Measurements from ENCODE around the gene POU2F1.

POU2F1 gene

GRCh38 chr1:167373986-167374385 lies 153.3 kb downstream of the POU2F1 start:
- no peak for DNase-seq

- no peak for DNase-seq
Observed at GRCh38 chr1:167375949-167376348, 155.3 kb downstream of the POU2F1 start.

DNA sequence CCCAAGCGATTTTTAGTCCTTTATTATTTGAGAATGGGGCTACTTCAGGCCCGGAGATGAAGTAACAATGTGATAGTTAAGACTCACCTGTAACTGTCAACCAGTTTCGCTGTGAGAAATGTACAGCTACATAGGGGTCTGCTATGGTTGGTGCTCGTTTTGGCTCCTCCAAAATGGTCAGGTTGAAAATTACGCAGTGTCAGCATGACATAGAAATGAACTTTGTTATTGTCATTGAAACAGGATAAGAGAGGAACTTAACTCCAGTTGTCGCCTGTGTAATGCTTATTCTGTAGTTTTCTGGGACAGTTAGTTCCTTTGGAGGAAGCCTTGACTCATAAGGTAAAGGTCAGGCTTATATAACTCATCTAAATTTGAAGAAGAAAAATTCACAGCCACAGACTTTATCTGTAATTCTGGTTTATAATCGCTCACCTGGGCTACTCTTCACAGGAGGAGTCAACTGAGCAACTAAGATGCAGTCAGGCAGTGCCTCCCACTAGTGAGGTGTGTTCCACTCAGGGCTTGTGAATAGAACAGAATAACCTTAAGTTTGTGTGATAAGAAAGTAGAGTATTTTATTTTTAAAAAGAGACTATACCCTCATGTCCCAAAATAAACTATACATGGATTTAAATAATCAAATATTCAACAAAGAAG lies 166.7 kb downstream of the POU2F1 start:
- DNase-seq, result no peak

GRCh38 chr1:167388976-167389375 lies 168.3 kb downstream of the POU2F1 start:
- DNase-seq, result no peak

- peak; percentile 5 for DNase-seq
Observed at GRCh38 chr1:167392200-167392696, 171.6 kb downstream of the POU2F1 start.

DNA sequence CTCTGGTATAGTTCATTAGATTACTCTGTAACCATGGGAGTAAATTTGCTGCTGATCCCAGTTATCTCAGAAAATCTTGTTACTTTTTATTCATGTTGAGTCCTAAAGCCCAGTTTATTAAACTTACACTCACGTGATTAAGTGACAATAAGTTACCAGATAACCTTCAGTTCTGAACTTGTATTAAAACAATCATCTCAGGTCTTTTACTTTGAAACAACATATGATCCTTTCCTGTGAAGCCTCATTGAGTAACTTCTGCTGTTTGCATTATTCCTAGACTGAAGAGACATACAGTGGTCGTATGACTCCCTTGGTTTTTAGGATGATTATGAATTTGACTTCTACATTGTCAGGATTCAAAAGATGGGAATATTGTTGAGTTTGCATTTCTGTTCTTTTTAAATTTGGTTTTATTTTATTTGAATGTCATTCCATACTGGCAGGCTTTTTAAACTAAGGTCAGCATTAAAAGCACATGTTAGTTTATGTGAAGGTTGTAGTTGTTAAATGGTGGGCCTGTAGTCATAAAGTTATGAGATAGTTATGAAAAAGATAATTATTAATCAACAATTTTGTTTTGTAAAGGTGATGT lies 179.8 kb downstream of the POU2F1 start:
- DNase-seq, result no peak

- peak; percentile 70 for DNase-seq
Observed at GRCh38 chr1:167401260-167401873, 180.7 kb downstream of the POU2F1 start.

DNA sequence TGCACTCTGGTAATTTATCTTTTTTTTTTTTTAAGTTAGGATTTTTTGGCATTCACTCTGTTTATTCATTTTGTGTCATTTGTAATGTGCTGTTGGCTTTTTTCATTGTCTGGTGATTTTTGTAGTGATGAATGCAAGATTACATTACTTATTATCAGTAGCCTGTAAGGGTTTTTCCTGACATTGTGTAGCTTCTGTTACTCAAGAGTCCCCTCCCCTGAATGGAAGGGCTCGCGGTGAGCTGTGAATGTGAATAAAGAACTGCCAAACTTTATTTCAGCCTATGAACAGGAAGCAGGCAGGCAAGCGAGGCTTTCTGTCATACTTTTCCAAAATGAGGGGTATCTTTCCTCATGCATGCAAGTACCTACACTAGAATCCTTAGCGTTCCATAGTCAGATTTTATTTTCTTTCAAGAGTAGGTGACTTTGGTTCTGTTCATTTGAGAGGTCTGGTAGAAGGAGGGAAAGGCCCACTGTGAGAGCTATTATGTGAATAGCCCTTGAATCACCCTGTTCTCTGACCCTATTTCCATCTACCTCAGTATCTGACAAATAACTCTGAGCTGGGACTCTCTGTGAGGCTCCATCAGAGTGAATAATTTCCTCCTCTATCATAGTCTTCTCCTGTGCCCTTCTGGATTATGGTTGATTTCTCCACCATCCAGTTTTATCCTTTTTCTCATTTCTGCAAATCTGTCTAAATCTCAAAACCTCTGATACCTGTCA lies 183.6 kb downstream of the POU2F1 start:
- no peak for DNase-seq

DNA sequence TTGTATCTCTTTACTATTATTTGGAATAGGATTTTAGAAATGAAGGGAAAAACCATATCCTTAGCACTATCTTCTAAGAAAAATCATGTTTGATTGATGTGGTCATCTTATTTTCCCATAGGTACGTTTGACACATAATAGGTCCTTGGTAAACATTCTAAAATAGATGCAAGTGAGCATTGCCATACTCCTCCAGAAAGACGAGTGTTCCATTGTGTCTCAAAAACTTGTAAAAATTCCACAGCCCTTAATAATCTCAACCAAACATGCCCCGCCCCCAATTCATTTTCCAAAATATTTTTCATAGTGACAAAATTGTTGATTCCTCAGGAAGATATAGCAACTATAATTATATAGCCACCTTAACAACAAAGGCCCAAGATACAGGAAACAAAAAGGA lies 184.2 kb downstream of the POU2F1 start:
- DNase-seq, result no peak

DNA sequence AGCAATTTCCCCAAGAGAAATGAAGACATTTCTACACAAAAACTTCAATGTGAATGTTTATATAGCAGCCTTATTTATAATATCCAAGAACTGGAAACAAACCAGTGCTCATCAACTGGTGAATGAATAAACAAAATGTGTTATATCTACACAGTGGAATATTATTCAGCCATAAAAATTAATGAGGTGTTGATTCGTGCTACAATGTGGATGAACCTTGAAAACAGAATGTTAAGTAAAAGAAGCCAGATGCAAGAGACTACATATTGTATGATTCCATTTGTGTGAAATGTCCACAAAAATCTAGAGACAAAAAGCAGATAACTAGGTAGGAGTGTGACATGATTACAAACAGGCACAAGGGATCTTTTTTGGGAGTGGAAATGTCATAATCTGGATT lies 187.7 kb downstream of the POU2F1 start:
- no peak for DNase-seq

DNA sequence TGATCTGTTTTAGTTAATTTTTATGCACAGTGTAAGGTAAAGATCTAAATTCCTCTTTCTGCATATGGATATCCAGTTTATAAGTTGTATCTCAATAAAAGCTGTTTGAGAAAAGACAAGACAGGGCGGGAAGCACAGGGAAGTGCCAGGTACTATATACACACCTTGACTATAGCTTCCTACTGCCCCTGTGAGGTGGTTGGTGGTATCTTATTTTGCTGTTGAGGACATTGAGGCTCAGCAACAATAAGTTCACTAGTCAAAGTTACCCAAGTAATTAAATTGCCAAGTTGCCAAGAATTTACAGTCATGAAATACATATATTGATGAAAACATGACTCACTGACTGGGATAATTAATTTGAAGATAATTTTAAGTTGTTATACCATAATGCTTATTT lies 188.5 kb downstream of the POU2F1 start:
- peak; percentile 20 for DNase-seq

- DNase-seq, result no peak
Observed at GRCh38 chr1:167412072-167412471, 191.4 kb downstream of the POU2F1 start.

GRCh38 chr1:167412920-167413319 lies 192.2 kb downstream of the POU2F1 start:
- DNase-seq, result peak; percentile 17

DNA sequence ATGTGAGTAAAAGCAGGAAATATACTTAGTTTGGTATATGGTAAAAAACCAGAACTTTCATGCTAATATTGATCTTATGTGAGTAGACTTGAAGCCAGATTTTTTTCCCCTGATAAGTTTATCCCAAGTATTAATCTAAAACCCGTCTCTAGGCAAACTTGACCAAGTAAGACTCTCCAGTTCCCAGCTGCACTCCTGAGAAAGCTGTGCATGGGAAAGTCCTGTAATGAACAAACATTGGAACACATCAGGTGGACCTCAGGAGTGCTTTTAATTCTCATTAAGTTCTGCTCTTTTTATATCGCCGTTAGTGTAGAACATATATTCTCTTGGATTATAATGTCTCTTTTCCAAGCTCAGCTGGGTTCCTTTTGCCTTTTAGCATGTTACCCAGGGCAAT lies 192.6 kb downstream of the POU2F1 start:
- DNase-seq, result no peak

- no peak for DNase-seq
Observed at GRCh38 chr1:167416506-167416905, 195.8 kb downstream of the POU2F1 start.

- DNase-seq, result no peak
Observed at GRCh38 chr1:167418391-167418790, 197.7 kb downstream of the POU2F1 start.

- no peak for DNase-seq
Observed at GRCh38 chr1:167419245-167419644, 198.6 kb downstream of the POU2F1 start.

DNA sequence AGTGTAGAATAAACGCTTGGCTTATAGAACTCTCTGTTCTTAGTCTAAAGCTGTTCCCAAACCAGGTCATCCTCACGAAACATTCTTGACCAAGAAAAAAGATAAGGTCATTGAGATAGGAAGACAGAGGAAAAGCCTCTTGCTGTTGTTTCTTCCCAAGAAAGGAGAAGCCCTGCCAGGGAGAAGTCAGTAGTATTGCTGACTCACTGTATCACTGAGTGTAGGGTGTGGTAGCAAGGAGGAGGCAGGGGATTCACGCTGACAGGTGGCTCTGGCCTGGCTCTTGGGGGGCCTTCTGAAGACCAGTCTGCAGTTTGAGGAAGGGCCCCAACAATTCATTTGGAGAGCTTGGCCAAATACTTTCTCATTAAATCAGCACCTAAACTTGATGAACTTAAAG lies 199.8 kb downstream of the POU2F1 start:
- peak; percentile 24 for DNase-seq

DNA sequence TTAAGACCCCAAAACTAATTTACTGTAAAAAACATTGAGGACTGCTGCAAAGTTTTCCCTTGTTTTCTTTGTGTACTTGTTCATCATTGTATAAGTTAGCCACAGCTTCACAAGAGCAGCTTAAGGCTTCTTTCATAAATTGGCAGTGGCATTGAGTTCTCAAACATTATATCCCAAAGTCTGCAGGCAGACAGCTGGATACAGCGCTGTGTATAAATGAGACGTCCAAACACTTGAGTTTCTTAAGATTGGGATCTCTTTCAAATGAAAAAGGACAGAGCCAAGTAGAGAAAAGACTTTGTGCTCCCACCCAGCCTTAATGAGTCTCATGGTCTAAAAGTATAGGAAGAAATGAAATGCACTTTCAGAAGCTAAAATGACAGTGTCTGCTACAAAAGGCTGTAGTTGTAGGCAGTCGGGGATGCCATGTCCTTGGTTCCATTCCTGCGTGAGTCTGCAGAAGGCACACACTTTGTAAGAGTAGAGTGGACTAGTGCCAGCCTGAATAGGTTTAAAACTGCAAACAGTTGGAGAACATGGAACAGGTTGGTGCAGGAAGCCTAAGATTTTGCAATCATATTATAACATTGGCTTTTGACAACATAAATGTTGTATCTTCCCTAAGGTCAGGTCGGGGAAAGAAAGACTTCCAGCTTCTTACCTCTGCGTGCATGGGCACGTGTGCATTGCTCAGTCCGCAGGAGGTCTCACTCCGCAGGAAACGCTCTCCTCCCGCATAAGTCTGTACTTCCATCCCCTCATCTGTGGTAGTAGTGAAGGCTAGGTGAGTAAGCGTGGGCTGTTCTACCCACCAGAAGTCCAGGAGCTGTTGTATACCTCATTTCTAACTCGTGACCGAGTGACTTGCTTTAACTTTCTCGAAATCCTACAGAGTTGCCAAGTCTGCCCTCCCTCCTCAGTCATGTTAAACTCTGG lies 203.3 kb downstream of the POU2F1 start:
- DNase-seq, result no peak

GRCh38 chr1:167425482-167425881 lies 204.8 kb downstream of the POU2F1 start:
- DNase-seq, result no peak

DNA sequence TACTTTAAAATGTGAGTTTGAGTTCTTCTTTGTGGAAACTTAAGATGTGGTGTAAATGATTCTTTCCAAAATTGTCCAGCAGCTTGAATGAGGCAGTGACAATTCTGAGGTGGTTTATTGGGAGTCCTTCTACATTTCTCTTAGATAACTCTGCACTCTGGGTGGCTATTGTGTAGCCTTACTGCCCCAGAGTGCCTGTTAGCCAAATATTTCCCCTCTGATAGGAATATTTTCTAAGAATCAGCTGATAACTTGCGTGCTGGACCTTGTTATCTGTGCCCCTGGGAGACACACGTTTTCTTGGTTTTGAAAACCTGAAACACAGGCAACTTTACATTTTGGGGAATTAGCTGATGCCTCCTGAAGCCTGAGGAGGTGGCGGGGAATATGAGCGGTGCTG lies 206.0 kb downstream of the POU2F1 start:
- DNase-seq, result peak; percentile 67

- DNase-seq, result no peak
Observed at GRCh38 chr1:167427848-167428247, 207.2 kb downstream of the POU2F1 start.

- DNase-seq, result no peak
Observed at GRCh38 chr1:167428395-167428794, 207.7 kb downstream of the POU2F1 start.

All from hematopoietic multipotent progenitor cell treated with erythropoietin and hydrocortisone succinate and interleukin-3 and kit ligand, for 6 days (in vitro differentiated cells).